DOHH2 (cell line): Measurements from ENCODE around the gene GLRX5.

Experiments
- H3F3A ChIP-seq: fragments of 200-600 bp; sonication (generic), shearing (Covaris generic); 2 replicates; pipeline ENCODE4 v1.6.0; 2016; ENCODE audit warnings: antibody characterized with exemption, mild to moderate bottlenecking; ENCODE audit not compliant: control insufficient read depth, insufficient read depth
- H3K27ac ChIP-seq: fragments of 200-600 bp; sonication (generic); 2 replicates; pipeline ENCODE4 v1.5.1; 2014; ENCODE audit warnings: low read depth, mild to moderate bottlenecking, low read length, moderate library complexity
- H3K27me3 ChIP-seq: fragments of 200-600 bp; sonication (generic); 2 replicates; pipeline ENCODE4 v1.6.1; 2014; ENCODE audit warnings: mild to moderate bottlenecking, low read length, mixed read lengths; ENCODE audit not compliant: control insufficient read depth
- H3K36me3 ChIP-seq: fragments of 200-600 bp; sonication (generic); 2 replicates; pipeline ENCODE4 v1.6.1; 2014; ENCODE audit warnings: mild to moderate bottlenecking, low read length, moderate library complexity, mixed read lengths; ENCODE audit not compliant: control insufficient read depth
- H3K4me1 ChIP-seq: fragments of 200-600 bp; sonication (generic); 2 replicates; pipeline ENCODE4 v1.6.1; 2014; ENCODE audit warnings: mild to moderate bottlenecking, low read length, mixed read lengths; ENCODE audit not compliant: control insufficient read depth
- H3K4me2 ChIP-seq: fragments of 200-600 bp; sonication (generic); 2 replicates; pipeline ENCODE4 v1.6.0; 2014; ENCODE audit warnings: mild to moderate bottlenecking, low read length, moderate library complexity
- H3K4me3 ChIP-seq: fragments of 200-600 bp; sonication (generic); 2 replicates; pipeline ENCODE4 v1.5.1; 2014; ENCODE audit warnings: mild to moderate bottlenecking, low read length, mixed read lengths
- H3K79me2 ChIP-seq: fragments of 200-600 bp; sonication (generic); 2 replicates; pipeline ENCODE4 v1.6.1; 2014; ENCODE audit warnings: mild to moderate bottlenecking, low read length, mixed read lengths; ENCODE audit not compliant: control insufficient read depth
- H3K9me2 ChIP-seq: fragments of 200-600 bp; sonication (generic); replicated peaks from 2 replicates; pipeline ENCODE4 v1.6.1; 2014; ENCODE audit warnings: mild to moderate bottlenecking, low read length, mixed read lengths; ENCODE audit not compliant: control insufficient read depth
- H3K9me3 ChIP-seq: fragments of 200-600 bp; sonication (generic); 2 replicates; pipeline ENCODE4 v1.6.1; 2014; ENCODE audit warnings: antibody characterized with exemption, low read length, mixed read lengths; ENCODE audit not compliant: control insufficient read depth, insufficient read depth
- H4K20me1 ChIP-seq: fragments of 200-600 bp; sonication (generic); 2 replicates; pipeline ENCODE4 v1.6.0; 2014; ENCODE audit warnings: low read depth, mild to moderate bottlenecking, antibody characterized with exemption, low read length, moderate library complexity; ENCODE audit not compliant: control insufficient read depth, insufficient read depth
- EZH2phosphoT487 ChIP-seq: fragments of 200-600 bp; sonication (generic); IDR thresholded peaks from 2 replicates; pipeline ENCODE4 v1.6.1; 2017; ENCODE audit warnings: borderline replicate concordance, mild to moderate bottlenecking, antibody characterized with exemption, low read length, moderate library complexity, mixed read lengths
- TF ChIP-seq, protein P1 (sequence below): fragments of 200-600 bp; sonication (generic); IDR thresholded peaks from one replicate; pipeline ENCODE4 v1.5.1; 2014; ENCODE audit warnings: antibody characterized with exemption, mild to moderate bottlenecking, low read depth, low read length; ENCODE audit not compliant: poor library complexity, severe bottlenecking

The GLRX5 gene

DNA sequence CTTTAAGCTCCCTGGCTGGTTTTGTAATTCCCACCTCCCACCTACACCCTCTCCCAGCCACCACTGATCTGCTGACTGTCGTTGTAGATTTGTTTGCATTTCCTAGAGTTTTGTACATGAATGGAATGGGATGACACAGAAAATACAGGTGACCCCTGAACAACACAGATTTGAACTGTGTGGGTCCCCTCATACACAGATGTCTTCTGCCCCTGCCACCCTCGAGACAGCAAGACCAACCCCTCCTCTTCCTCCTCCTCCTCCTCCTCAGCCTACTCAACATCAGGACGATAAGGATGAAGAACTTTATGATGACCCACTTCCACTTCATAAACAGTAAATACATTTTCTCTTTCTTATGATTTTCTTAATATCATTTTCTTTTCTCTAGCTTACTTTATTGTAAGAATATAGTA is 47.2 kb upstream of the GLRX5 start:
- Histone ChIP-seq H3K4me3 (peak overlapping the region; percentile 74), H3K4me2 (peak overlapping the region; percentile 97), H3K27me3 (no peaks in the 10 kb centered on the region; the same call in 1 of the 2 replicates), H3K79me2 (no peaks in the 10 kb centered on the region), H4K20me1 (no peaks in the 10 kb centered on the region), H3K27ac (peak overlapping the region; percentile 86), H3K9me2 (no peaks in the 10 kb centered on the region), H3F3A (no peaks in the 10 kb centered on the region), H3K4me1 (peaks cover 51% of the 10 kb centered on the region), H3K36me3 (no peaks in the 10 kb centered on the region), H3K9me3 (no peaks in the 10 kb centered on the region)
- TF ChIP-seq EZH2phosphoT487: no peak
- TF ChIP-seq, protein P1, sequence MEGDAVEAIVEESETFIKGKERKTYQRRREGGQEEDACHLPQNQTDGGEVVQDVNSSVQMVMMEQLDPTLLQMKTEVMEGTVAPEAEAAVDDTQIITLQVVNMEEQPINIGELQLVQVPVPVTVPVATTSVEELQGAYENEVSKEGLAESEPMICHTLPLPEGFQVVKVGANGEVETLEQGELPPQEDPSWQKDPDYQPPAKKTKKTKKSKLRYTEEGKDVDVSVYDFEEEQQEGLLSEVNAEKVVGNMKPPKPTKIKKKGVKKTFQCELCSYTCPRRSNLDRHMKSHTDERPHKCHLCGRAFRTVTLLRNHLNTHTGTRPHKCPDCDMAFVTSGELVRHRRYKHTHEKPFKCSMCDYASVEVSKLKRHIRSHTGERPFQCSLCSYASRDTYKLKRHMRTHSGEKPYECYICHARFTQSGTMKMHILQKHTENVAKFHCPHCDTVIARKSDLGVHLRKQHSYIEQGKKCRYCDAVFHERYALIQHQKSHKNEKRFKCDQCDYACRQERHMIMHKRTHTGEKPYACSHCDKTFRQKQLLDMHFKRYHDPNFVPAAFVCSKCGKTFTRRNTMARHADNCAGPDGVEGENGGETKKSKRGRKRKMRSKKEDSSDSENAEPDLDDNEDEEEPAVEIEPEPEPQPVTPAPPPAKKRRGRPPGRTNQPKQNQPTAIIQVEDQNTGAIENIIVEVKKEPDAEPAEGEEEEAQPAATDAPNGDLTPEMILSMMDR: no peak

DNA sequence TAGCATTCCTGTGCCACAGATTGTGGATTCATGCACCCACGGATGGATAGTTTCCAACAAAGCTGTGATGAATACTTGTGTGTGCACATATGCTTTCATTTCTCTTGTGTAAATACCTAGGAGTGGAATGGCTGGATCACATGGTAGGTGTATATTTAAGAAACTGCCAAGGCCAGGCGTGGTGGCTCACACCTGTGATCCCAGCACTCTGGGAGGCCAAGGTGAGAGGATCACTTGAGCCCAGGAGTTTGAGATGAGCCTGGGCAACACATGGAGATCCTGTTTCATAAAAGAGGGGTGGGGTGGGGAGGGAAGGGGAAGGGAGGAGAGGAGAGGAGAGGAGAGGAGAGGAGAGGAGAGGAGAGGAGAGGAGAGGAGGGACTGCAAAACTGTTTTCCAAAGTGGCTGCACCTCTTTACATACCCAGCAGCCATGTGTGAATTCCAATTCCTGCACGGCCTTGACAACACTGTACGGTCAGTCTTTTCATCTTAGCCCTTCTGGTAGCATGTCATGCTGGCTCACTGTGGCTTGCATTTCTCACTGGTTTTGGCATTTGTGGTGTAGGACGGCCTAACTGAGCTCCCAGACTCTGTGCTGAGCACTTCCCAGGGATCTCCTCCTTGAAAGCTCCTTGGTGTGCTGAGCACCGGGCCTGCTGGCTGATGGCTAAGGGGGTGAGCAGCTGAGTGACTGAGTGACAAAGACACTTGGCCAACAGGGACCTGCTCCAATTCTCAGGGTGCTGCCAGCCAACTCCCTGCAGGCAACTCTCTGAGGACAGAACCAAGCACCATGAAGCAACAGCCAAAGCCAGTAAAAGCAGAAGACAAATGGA is 46.3 kb upstream of the GLRX5 start:
- H3F3A ChIP-seq: no peaks in the 10 kb centered on the region
- no peaks in the 10 kb centered on the region for H3K79me2 ChIP-seq
- no peaks in the 10 kb centered on the region for H3K36me3 ChIP-seq
- no peak overlapping the region for H3K27ac ChIP-seq
- H3K4me1 ChIP-seq: peaks cover 51% of the 10 kb centered on the region
- no peaks in the 10 kb centered on the region; the same call in 1 of the 2 replicates for H3K27me3 ChIP-seq
- peak overlapping the region; percentile 24 for H3K4me3 ChIP-seq
- H3K9me3 ChIP-seq: no peaks in the 10 kb centered on the region
- TF ChIP-seq, protein P1: no peak
- TF ChIP-seq EZH2phosphoT487: no peak
- no peaks in the 10 kb centered on the region for H4K20me1 ChIP-seq
- H3K9me2 ChIP-seq: no peaks in the 10 kb centered on the region
- peak overlapping the region; percentile 97; the same call in 1 of the 2 replicates for H3K4me2 ChIP-seq

DNA sequence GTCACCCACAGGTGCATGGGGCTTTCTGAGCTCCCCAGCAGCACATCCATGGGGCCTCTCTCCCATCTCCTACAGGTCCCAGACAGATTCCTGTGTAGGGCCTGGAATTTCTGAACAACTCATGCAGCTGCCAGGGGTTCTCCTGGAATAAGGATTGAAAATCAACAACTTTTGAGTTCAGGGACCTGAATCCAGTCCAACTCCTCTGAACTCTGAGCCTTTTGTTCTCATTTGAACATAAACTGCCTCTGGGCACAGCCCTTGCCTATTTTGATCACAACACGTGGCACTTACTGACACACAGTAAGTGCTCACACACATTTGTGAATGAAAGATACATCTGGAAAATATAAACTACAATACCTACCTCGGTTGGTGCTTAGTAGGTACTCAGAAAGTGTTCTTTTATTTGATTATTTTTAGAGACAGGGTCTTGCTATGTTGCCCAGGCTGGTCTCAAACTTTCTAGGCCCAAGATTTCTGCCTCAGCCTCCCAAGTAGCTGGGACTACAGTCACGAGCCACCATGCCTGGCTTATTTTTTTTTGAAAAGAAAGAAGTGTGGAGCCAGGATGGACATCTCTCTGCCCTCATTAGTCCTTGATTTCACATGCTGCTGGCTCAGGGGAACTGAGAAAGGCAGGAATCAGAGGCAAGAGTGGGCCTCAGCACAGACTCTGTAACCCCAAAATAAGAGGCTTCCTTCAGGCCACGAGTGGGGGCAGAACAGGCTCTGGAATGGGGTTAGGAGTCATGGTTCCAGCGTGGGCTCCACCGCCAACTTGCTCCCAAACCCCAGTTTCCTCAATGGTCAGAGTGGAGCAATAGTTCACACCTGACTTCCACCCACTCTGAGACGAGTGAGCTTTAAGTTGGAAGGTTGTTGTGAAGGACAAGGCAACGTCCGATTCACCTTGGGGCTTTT is 45.4 kb upstream of the GLRX5 start:
- no peaks in the 10 kb centered on the region for H4K20me1 ChIP-seq
- no peak for TF ChIP-seq EZH2phosphoT487
- TF ChIP-seq, protein P1: no peak

More for the DNA sequence above, 45.4 kb upstream of the GLRX5 start:
- Histone ChIP-seq H3K79me2 (no peaks in the 10 kb centered on the region), H3K27me3 (no peaks in the 10 kb centered on the region), H3K36me3 (no peaks in the 10 kb centered on the region), H3K27ac (no peak overlapping the region), H3F3A (no peaks in the 10 kb centered on the region), H3K9me3 (no peaks in the 10 kb centered on the region), H3K4me2 (no peak overlapping the region), H3K4me1 (peaks cover 49% of the 10 kb centered on the region), H3K4me3 (no peak overlapping the region), H3K9me2 (no peaks in the 10 kb centered on the region)
